SK-N-SH treated with all-trans-retinoic acid at 6 μM for 48 hours (cell line): ENCODE results near the gene ACMSD.

Experiments
- GLIS3 ChIP-seq: fragments of 250-450 bp; sonication (Bioruptor Pico); IDR thresholded peaks from 2 replicates; pipeline ENCODE4 v1.5.0; 2020; ENCODE audit warnings: mild to moderate bottlenecking, moderate library complexity
- POU6F1 ChIP-seq: fragments of 250-450 bp; sonication (Bioruptor Pico); IDR thresholded peaks from 2 replicates; pipeline ENCODE4 v1.8.0; 2021; ENCODE audit warnings: low read depth, mild to moderate bottlenecking, moderate library complexity, borderline replicate concordance
- ZC3H10 ChIP-seq: fragments of 250-450 bp; sonication (Bioruptor Pico); IDR thresholded peaks from 2 replicates; pipeline ENCODE4 v1.5.1; 2021; ENCODE audit warnings: mild to moderate bottlenecking, moderate library complexity

- TF ChIP-seq POU6F1 (CRISPR knock-in tag) (no peak), GLIS3 (CRISPR knock-in tag) (no peak), ZC3H10 (no peak)
These were observed 73.9 kb downstream of the ACMSD start for GRCh38 chr2:134912361-134912760.
